Tibial nerve (tissue), 3 donors: ENCODE results near the gene AMBP.

Experiments
- POLR2A ChIP-seq, 2 donors: fragments of 450-650 bp; IDR thresholded peaks; one replicate each; pipeline ENCODE4 v1.6.1; 2017; ENCODE audit warnings: antibody characterized with exemption in 2 of 2, mild to moderate bottlenecking in 2 of 2, moderate library complexity in 2 of 2
- TF ChIP-seq, protein P1 (sequence below), 5 experiments: fragments of 200-600 bp in 3 of 5; fragments of 450-650 bp in 2 of 5; sonication (generic) in 3 of 5; IDR thresholded peaks; one replicate each; pipeline ENCODE4 v1.5.1; 2016 to 2019; ENCODE audit warnings: antibody characterized with exemption in 5 of 5, mild to moderate bottlenecking in 3 of 5, moderate library complexity in 2 of 5

DNA sequence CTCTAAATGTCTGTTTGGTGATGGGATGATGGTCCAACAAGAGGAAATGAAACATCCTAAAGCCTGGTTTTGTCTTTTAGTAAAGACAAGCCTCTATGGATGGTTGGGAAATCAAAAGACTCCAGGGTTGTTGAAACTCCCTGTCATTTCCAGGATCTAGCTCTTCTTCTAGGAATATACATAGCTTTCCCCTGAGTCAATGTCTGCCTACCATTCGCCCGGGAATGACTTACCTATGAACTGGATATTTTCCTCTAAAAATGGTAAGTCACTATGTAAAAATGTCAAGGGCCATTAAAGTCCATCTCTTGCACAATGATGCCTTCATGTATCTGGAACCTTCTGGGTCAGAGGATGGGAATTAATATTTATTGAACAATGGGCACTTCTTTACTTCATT is 32.1 kb upstream of the AMBP start:
- TF ChIP-seq, protein P1, sequence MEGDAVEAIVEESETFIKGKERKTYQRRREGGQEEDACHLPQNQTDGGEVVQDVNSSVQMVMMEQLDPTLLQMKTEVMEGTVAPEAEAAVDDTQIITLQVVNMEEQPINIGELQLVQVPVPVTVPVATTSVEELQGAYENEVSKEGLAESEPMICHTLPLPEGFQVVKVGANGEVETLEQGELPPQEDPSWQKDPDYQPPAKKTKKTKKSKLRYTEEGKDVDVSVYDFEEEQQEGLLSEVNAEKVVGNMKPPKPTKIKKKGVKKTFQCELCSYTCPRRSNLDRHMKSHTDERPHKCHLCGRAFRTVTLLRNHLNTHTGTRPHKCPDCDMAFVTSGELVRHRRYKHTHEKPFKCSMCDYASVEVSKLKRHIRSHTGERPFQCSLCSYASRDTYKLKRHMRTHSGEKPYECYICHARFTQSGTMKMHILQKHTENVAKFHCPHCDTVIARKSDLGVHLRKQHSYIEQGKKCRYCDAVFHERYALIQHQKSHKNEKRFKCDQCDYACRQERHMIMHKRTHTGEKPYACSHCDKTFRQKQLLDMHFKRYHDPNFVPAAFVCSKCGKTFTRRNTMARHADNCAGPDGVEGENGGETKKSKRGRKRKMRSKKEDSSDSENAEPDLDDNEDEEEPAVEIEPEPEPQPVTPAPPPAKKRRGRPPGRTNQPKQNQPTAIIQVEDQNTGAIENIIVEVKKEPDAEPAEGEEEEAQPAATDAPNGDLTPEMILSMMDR (IDR thresholded peaks at IDR 0.05): no peak
- TF ChIP-seq POLR2A (IDR thresholded peaks at IDR 0.05): no peak
